Activated CD4-positive, CD25-positive, alpha-beta regulatory T cell treated with anti-CD3 and anti-CD28 coated beads, Interleukin-2, amount 50 U/mL, for 24 hours (primary cell): Measurements from ENCODE around the gene CASZ1.

Source experiments
- ATAC-seq, 2 donors: fragments of 150-1000 bp; cut with Tn5 transposase; one replicate each; pipeline ENCODE4 v1.10.0; 2021; ENCODE audit warnings: mild to moderate bottlenecking in 1 of 2, moderate library complexity in 1 of 2

The CASZ1 gene

DNA sequence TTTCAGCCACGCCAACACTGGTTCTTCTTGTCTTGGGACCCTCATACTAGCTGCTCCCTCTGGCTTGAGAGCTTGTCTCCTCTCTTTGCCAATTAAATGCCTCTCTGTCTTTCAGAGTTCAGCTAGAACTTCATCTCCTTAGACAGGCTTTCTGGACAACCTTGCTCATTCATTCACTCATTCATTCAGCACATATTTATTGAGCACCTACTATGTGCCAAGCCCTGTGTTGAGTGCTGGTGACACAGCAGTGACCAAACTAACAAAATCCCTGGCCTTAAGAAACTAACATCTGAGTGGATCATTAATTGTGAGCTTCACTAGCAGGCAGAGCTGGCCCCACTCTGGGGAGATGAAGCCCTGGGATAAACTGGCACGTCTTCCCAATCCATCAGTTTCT lies 24.9 kb upstream of the CASZ1 start:
- ATAC-seq: no peak

GRCh38 chr1:10820422-10820821 lies 24.0 kb upstream of the CASZ1 start:
- no peak for ATAC-seq

GRCh38 chr1:10819198-10819901 lies 22.9 kb upstream of the CASZ1 start:
- ATAC-seq: no peak

DNA sequence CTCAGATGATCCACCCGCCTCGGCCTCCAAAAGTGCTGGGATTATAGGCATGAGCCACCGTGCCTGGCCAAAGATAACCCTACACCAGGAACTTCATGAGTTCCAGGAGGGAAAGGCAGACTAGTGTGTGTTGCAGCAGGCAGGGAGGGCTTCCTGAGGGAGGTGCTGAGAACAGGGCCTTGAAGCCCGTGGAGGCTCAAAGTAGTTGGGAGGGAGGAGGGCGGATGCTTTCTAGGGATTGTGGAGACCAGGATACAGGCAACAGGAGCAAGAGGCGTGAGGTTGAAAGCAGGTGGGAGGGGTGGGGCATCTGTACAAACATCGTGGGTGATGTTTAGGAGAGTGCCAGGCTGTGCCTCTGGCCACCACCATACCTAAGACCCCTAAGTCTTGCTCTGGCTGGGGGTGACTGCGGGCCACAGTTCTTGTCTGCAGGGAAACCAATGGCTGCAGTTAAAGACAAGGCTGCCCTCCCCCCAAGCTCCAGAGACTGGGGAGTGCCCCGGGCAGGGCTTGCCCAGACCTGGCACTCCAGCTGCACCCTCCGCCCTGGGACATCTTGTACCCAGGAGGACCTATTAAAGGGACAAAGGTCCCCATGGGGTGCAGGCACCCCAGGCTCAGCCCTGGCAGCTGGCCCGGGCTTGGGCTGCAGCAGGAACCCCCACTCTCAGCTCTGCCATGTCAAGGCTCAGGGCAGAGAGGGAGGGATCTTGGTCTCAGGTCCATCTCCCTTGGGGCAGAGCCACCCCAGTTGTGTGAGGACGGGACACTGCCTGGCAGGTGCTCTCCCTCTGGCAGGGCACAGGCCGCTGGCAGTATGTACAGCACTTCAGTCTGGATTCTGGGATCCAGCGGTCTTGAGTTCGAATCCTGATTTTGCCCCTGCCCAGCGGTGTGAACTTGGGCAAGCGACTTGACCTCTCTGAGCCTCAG lies 22.1 kb upstream of the CASZ1 start:
- no peak for ATAC-seq

GRCh38 chr1:10816743-10817369 lies 20.4 kb upstream of the CASZ1 start:
- no peak for ATAC-seq

DNA sequence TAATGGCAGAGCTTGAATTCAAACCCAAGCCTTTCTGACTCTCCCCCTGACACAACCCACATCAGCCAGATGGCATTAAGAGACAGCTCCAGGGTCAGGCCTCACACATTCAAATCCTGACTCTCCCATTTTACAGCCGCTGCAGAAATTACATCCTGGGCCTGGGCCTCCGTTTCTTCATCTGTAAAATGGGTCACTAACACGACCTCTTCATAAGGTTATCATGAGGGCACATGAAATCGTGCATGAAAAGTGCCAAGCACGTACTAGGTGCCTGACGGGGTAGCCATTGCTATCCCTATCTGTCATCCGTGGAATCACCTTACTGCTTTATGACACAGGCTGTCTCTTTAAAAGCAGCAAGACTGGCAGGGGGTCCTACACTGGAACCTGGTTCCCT lies 19.8 kb upstream of the CASZ1 start:
- no peak for ATAC-seq

- no peak for ATAC-seq
These were observed 19.4 kb upstream of the CASZ1 start for GRCh38 chr1:10815858-10816195.

- ATAC-seq: no peak
These were observed 18.8 kb upstream of the CASZ1 start for GRCh38 chr1:10814976-10815857.

GRCh38 chr1:10814312-10814711 lies 17.9 kb upstream of the CASZ1 start:
- ATAC-seq: no peak

DNA sequence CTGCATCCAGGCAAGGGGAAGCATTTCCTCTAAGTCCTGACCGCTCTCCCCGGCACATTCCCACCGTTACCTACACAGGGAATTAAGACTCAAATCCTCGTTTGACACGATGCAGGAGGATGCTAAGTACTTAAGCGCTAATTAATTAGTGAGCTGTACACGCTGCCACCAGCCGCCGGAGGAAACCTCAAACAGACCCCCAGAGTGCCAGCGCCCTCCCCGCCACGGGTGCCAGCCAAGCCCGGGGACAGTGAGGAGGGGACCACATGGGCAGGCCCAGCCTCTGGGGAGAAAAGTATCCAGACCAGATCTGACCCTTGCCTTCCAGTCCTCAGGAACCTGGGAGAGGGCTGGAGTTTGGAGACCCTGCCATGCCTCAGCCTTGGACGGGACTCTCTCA lies 17.4 kb upstream of the CASZ1 start:
- no peak for ATAC-seq

- ATAC-seq: no peak
These were observed 16.0 kb upstream of the CASZ1 start for GRCh38 chr1:10812387-10812915.

DNA sequence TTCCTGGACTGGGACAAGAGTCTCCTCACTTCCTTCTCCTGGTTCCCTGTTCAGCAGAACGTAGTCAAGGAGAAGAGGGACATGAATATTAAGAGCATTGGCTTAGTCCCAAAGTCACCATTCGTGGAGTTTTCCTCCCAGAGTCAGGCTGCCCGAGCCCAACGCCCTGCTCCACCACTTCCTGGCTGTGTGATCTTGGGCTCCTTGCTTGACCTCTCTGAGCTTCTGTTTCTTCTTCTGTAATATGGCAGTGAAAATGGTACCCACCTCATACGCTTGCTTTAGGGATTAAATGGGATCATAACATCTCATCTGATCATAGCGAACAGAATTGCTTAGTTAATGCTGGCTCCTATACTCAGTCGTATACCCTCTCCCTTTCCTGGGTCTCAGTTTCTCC lies 12.0 kb upstream of the CASZ1 start:
- ATAC-seq: no peak

DNA sequence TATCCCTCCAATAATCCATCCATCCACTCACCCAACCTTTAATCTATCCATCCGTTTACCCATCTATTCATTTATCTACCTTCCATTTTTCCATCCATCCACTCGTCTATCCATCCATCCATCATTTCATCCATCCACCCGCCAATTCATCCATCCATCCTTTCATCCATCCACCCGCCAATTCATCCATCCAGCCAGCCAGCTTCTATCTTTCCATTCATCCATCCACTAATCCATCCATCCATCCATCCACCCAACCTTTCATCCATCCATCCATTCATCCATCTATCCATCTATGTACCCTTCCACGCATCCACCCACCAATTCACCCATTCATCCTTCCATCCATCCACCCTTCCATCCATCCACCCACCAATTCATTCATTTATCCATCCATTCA lies 10.5 kb upstream of the CASZ1 start:
- ATAC-seq: no peak

GRCh38 chr1:10803971-10804820 lies 7.8 kb upstream of the CASZ1 start:
- ATAC-seq: no peak

DNA sequence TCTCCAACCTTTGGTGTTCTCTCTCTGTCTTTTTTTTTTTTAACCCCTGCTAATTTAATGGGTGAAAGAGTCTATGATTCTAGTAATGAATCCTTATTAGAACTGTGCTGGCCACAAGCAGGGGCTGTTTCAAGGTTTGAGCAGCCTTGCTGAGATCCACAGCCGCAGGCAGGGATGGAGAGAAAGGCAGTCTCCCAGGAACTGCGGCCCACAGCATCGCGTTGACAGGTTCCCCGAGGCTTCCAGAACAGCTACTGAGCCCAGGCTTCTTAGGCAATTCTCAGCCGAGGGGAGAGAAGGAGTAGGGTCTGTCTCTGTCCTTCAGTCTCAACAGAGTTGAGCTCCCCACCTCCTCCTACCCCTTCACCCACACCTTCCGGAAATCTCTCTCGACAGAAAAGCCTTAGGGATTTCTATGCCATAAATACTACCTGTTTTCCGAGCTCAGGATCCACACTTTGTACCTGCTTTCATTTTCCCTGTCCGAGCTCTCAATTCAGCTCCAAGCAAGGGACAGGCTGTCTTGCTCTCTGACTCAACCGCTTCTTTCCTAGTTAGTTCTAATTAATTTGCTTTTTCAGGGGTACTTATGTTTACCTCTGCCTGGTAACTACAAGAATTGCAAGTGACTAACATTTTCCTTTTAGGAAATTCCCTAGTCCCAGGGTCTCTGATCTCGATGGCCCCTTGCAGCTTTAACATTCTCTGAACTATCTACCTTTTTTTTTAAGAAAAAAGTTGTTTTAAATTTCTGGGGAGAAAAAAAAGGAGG lies 6.7 kb upstream of the CASZ1 start:
- ATAC-seq: no peak

- no peak for ATAC-seq
These were observed 4.3 kb upstream of the CASZ1 start for GRCh38 chr1:10800778-10801177.

DNA sequence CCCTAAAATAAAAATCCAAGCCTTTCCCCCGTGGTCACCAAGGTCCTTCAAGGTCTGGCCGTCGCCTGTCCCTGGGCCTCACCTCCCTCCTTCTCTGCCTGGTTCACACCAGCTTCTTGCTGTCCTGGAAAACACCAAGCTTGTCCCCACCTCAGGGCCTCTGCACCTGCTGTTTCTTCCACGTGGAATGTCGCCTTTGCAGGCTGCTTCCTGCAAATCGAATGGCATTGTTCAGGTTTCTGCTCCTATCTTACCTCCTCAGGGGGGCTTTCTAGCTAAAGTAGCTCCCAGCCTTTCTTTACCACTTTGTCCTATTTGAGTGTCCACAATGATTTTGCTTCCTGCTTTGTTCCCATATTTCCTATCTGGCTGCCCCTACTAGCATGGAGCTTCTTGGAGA lies 3.3 kb upstream of the CASZ1 start:
- ATAC-seq: no peak

GRCh38 chr1:10795276-10796021 lies 997 bp downstream of the CASZ1 start:
- ATAC-seq: no peak

DNA sequence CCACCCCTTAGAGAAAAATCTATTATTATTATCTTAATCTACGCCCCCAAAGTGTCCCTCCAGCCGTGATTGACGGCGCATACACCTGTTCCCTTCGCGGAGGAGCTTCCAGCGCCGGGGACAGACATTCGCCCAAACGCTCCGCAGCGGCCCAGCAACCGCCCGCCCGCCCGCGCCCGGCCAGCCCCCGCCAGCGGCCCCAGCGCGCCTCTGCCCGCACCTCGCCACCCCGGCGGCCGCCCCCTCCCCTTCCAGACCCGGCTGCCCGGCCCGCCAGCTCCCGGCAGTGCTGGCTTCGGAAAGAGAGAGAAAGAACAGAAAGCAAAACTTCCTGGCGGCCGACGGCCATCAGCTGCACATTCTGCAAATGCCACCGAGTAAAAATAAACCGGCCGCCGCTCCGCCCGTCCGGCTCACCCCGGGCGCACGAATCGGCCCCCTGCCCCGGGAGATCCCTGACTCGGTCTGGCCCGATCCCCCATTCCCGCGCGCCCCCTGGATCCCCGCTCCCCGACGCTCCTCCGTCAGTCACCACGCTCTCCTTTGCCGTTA lies 1.6 kb downstream of the CASZ1 start:
- no peak for ATAC-seq
